Left ventricle myocardium inferior (tissue), 1 donor: ENCODE results near the gene PCDHGB6. TPM values are rescaled to one million over a fixed set of nuclear protein-coding genes. Genes with fewer than 3 reads are reported as not detected.
"Not testable (repeated sequence)": the region's sequence is repeated elsewhere in the genome, so short reads cannot be mapped to it uniquely, and the experiment has no call there.

Experiments used
- DNase-seq: peaks from one replicate; pipeline ENCODE4 v3.0.0-alpha.2; 2020
- H3K27ac ChIP-seq: fragments of 200-600 bp; replicated peaks from 2 replicates; pipeline ENCODE4 v1.8.0; 2021
- H3K27me3 ChIP-seq: fragments of 200-600 bp; 2 replicates; pipeline ENCODE4 v1.8.0; 2021; ENCODE audit warnings: low read depth
- H3K36me3 ChIP-seq: fragments of 200-600 bp; 2 replicates; pipeline ENCODE4 v1.8.0; 2021
- H3K4me1 ChIP-seq: fragments of 200-600 bp; 2 replicates; pipeline ENCODE4 v1.8.0; 2021
- H3K4me3 ChIP-seq: fragments of 200-600 bp; 2 replicates; pipeline ENCODE4 v1.8.0; 2021; ENCODE audit warnings: mild to moderate bottlenecking, moderate library complexity
- H3K9me3 ChIP-seq: fragments of 200-600 bp; replicated peaks from 2 replicates; pipeline ENCODE4 v1.8.0; 2021
- CTCF ChIP-seq: fragments of 200-600 bp; IDR thresholded peaks from 2 replicates; pipeline ENCODE4 v1.8.0; 2021; ENCODE audit warnings: antibody characterized with exemption, mild to moderate bottlenecking, borderline replicate concordance
- intact Hi-C: fragments of 100-400 bp; cut with micrococcal nuclease; formaldehyde crosslinking; loops from one replicate; pipeline ENCODE4 v1.11.0; 2022
- total RNA-seq: library from RNA; stranded (reverse); fragmentation: NEBNext Ultra II Directional; extraction: Animal tissue kit (Norgen Biotek cat#: 25700); gene quantifications from one replicate; pipeline ENCODE4 v1.2.1, GENCODE V29; 2021
- donor health status: DM: no; HTN: yes; CAD: no; lungs with severe emphysema.

PCDHGB6 gene
- total RNA-seq, 1 donor from 2014 or later = 5.0 TPM

DNA sequence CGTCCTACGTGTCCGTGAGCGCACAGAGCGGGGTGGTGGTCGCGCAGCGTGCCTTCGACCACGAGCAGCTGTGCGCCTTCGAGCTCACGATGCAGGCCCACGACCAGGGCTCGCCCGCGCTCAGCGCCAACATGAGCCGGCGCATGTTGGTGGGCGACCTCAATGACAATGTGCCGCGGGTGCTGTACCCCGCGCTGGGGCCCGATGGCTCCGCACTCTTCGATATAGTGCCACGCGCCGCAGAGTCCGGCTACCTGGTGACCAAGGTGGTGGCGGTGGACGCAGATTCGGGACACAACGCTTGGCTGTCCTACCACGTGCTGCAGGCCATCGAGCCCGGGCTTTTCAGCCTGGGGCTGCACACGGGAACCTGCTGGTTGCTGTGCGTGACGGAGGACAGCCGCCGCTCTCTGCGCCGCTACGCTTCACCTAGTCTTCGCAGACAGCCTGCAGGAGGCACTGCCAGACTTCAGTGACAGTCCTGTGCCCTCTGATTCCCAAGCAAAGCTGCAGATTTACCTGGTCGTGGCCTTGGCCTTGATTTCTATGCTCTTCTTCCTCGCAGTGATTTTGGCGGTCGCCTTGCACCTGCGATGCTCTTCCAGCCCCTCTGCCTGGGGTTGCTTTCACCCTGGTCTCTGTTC, 20.1 kb downstream of the PCDHGB6 start:
- Histone ChIP-seq H3K27me3 (no peaks in the 10 kb centered on the region), H3K27ac (no peak overlapping the region), H3K4me3 (no peak overlapping the region), H3K9me3 (peaks cover 100% of the 10 kb centered on the region), H3K4me1 (peaks cover 44% of the 10 kb centered on the region), H3K36me3 (peaks cover 70% of the 10 kb centered on the region)
- intact Hi-C loops = no loop called here
- no peak for DNase-seq
- TF ChIP-seq CTCF = no peak

GRCh38 chr5:141430332-141431113, 22.7 kb downstream of the PCDHGB6 start, which contains the start of gene PCDHGA12:
Gene PCDHGA12, plus strand, starts transcription at chr5:141430507. Its CDS starts 253 bp downstream, at chr5:141430760.
- Histone ChIP-seq H3K27me3 (no peaks in the 10 kb centered on the region), H3K4me3 (peak within 1 kb of the TSS; percentile 58), H3K27ac (peak within 1 kb of the TSS; percentile 65), H3K4me1 (peaks cover 24% of the 10 kb centered on the region), H3K9me3 (peaks cover 100% of the 10 kb centered on the region), H3K36me3 (peaks cover 55% of the 10 kb centered on the region)
- TF ChIP-seq CTCF = peak; percentile 70
- intact Hi-C loops = loop anchor here (10.0 kb wide), 1 partner anchor 94 kb away; no protein-coding TSS in a partner anchor
- peak; percentile 50 for DNase-seq

- H3K27ac ChIP-seq = no peak overlapping the region
- DNase-seq = no peak
Observed at GRCh38 chr5:141431286-141431685, 23.5 kb downstream of the PCDHGB6 start.

GRCh38 chr5:141432308-141432707, 24.5 kb downstream of the PCDHGB6 start:
- intact Hi-C loops = loop anchor here (10.0 kb wide), 1 partner anchor 92 kb away; no protein-coding TSS in a partner anchor
- peaks cover 22% of the 10 kb centered on the region for H3K4me1 ChIP-seq
- peaks cover 40% of the 10 kb centered on the region for H3K36me3 ChIP-seq
- not testable (repeated sequence) for H3K27me3 ChIP-seq, DNase-seq, H3K27ac ChIP-seq
- peak overlapping the region; percentile 58 for H3K4me3 ChIP-seq
- H3K9me3 ChIP-seq = peaks cover 99% of the 10 kb centered on the region

More at GRCh38 chr5:141431286-141431685, 23.5 kb downstream of the PCDHGB6 start:
- Histone ChIP-seq H3K27me3 (no peaks in the 10 kb centered on the region), H3K9me3 (peaks cover 100% of the 10 kb centered on the region), H3K4me3 (peak overlapping the region; percentile 58), H3K4me1 (peaks cover 22% of the 10 kb centered on the region), H3K36me3 (peaks cover 50% of the 10 kb centered on the region)
- no peak for TF ChIP-seq CTCF
- intact Hi-C loops = loop anchor here (10.0 kb wide), 1 partner anchor 94 kb away; no protein-coding TSS in a partner anchor

- H3K4me3 ChIP-seq, H3K27me3 ChIP-seq, H3K27ac ChIP-seq, DNase-seq: not testable (repeated sequence)
- peaks cover 22% of the 10 kb centered on the region for H3K4me1 ChIP-seq
- peaks cover 36% of the 10 kb centered on the region for H3K36me3 ChIP-seq
- intact Hi-C loops = loop anchor here (10.0 kb wide), 1 partner anchor 92 kb away; no protein-coding TSS in a partner anchor
- H3K9me3 ChIP-seq = peaks cover 99% of the 10 kb centered on the region
Observed at GRCh38 chr5:141432726-141433125, 24.9 kb downstream of the PCDHGB6 start.

GRCh38 chr5:141434006-141434405, 26.2 kb downstream of the PCDHGB6 start:
- Histone ChIP-seq H3K4me3 (no peak overlapping the region), H3K4me1 (peaks cover 22% of the 10 kb centered on the region), H3K9me3 (peaks cover 95% of the 10 kb centered on the region), H3K27me3 (no peaks in the 10 kb centered on the region), H3K36me3 (peaks cover 23% of the 10 kb centered on the region), H3K27ac (no peak overlapping the region)
- DNase-seq = no peak
- TF ChIP-seq CTCF = no peak
- intact Hi-C loops = loop anchor here (10.0 kb wide), 1 partner anchor 91 kb away; no protein-coding TSS in a partner anchor
